NCI-H69 (cell line): Measurements from ENCODE around the gene NAPEPLD.
A peak's percentile ranks its signal among the peaks of the same experiment; 100 is the strongest.
"Not testable (repeated sequence)": the region's sequence is repeated elsewhere in the genome, so short reads cannot be mapped to it uniquely, and the experiment has no call there.

Source experiments
- DNase-seq: peaks from one replicate; lab custom pipeline; 2025; lab: John Stamatoyannopoulos, UW

NAPEPLD gene

GRCh38 chr7:103065667-103066066, 83.2 kb downstream of the NAPEPLD start:
- DNase-seq, result peak; percentile 54

- DNase-seq, result no peak
Observed at GRCh38 chr7:103063895-103064294, 85.0 kb downstream of the NAPEPLD start.

GRCh38 chr7:103059471-103059870, 89.4 kb downstream of the NAPEPLD start:
- DNase-seq, result no peak

GRCh38 chr7:103058122-103058521, 90.8 kb downstream of the NAPEPLD start:
- DNase-seq, result no peak

GRCh38 chr7:103056006-103056405, 92.9 kb downstream of the NAPEPLD start:
- DNase-seq, result not testable (repeated sequence)

GRCh38 chr7:103051519-103051918, 97.4 kb downstream of the NAPEPLD start:
- DNase-seq, result no peak
